Adrenal gland (tissue), 5 donors: ENCODE data around the gene NMRAL1.

ENCODE experiments used
- CTCF ChIP-seq, 6 experiments: fragments of 450-650 bp in 4 of 6; fragments of 200-600 bp in 2 of 6; sonication (generic) in 1 of 6; IDR thresholded peaks; 1 replicate in 5 of 6; 2 replicates in 1 of 6; pipeline versions ENCODE4 v1.5.1 to v1.8.0; 2016 to 2021; ENCODE audit warnings: antibody characterized with exemption in 6 of 6, mild to moderate bottlenecking in 2 of 6, moderate library complexity in 1 of 6
- POLR2A ChIP-seq, 2 donors: fragments of 450-650 bp; IDR thresholded peaks; one replicate each; pipeline ENCODE4 v1.6.1; 2017; ENCODE audit warnings: antibody characterized with exemption in 2 of 2, mild to moderate bottlenecking in 2 of 2, moderate library complexity in 1 of 2
- donor health status: DM: no; HTN: no; CAD: no.

DNA sequence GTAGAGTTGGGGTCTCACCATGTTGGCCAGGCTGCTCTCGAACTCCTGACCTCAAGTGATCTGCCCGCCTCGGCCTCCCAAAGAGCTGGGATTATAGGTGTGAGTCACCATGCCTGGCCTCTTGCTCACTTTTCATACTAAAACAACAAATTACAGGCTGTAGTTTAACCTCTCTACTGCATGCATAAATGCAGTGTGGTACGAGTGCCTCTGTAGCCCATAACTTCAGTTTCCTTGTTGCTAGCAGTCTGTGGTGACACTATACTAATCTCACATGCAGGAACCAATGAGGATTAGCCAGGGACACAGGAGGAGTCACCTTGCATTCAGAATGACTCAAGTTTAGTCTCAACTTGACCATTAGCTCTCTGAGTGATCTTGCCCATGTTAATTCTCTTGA, 21.9 kb upstream of the NMRAL1 start:
- no peak for TF ChIP-seq CTCF (IDR thresholded peaks at IDR 0.05)
- TF ChIP-seq POLR2A (IDR thresholded peaks at IDR 0.05): no peak
